Kidney (tissue), 14 donors: ENCODE data around the gene PTCD1. TPM values are rescaled to one million over a fixed set of nuclear protein-coding genes. Genes with fewer than 3 reads are reported as not detected.
A peak's percentile ranks its signal among the peaks of the same experiment; 100 is the strongest.

ENCODE experiments used
- DNase-seq, 5 donors: peaks; one replicate each; pipeline ENCODE4 v3.0.0-alpha.2; 2013 to 2020
- FAIRE-seq: peaks from 2 replicates; lab custom pipeline; 2012; peaks lifted over from hg19 to GRCh38; lab: Jason Lieb, UNC
- H3K27ac ChIP-seq, 2 donors: one replicate each; pipeline ENCODE4 v1.7.0; 2013; ENCODE audit warnings: low read depth in 2 of 2, low read length in 2 of 2, inconsistent platforms in 1 of 2
- H3K27me3 ChIP-seq: one replicate; pipeline ENCODE4 v1.7.1; 2013; ENCODE audit warnings: low read length, inconsistent platforms; ENCODE audit not compliant: control insufficient read depth, insufficient read depth
- H3K36me3 ChIP-seq, 3 donors: one replicate each; pipeline versions ENCODE4 v1.7.0 to v1.7.1; 2013; ENCODE audit warnings: low read length in 3 of 3, control low read depth in 1 of 3, inconsistent platforms in 1 of 3; ENCODE audit not compliant: insufficient read depth in 3 of 3, control insufficient read depth in 2 of 3
- H3K4me1 ChIP-seq, 3 donors: one replicate each; pipeline versions ENCODE4 v1.7.0 to v1.7.1; 2013; ENCODE audit warnings: low read length in 3 of 3, inconsistent platforms in 1 of 3, low read depth in 1 of 3; ENCODE audit not compliant: control insufficient read depth in 2 of 3, insufficient read depth in 2 of 3
- H3K4me3 ChIP-seq, 3 donors: one replicate each; pipeline versions ENCODE4 v1.7.0 to v1.8.1; 2013; ENCODE audit warnings: low read length in 3 of 3, control low read depth in 1 of 3, inconsistent platforms in 1 of 3
- H3K9ac ChIP-seq, 3 donors: one replicate each; pipeline versions ENCODE4 v1.7.0 to v1.7.1; 2013; ENCODE audit warnings: low read length in 3 of 3, control low read depth in 1 of 3, inconsistent platforms in 1 of 3
- H3K9me3 ChIP-seq, 3 donors: one replicate each; pipeline versions ENCODE4 v1.7.0 to v1.7.1; 2013; ENCODE audit warnings: low read length in 3 of 3, control low read depth in 1 of 3, inconsistent platforms in 1 of 3; ENCODE audit not compliant: control insufficient read depth in 2 of 3, insufficient read depth in 1 of 3
- CTCF ChIP-seq: IDR thresholded peaks from 3 replicates; pipeline ENCODE4 v1.5.1; 2012; ENCODE audit warnings: mild to moderate bottlenecking, moderate library complexity, borderline replicate concordance; ENCODE audit not compliant: insufficient read depth; ENCODE audit errors: extremely low read depth
- intact Hi-C: fragments of 100-400 bp; cut with DNase I; formaldehyde crosslinking; loops from one replicate; pipeline ENCODE4 v1.11.1; 2022
- polyA plus RNA-seq: library from polyadenylated mRNA; stranded (reverse); fragments of 350-450 nt; fragmentation: Illumina TruSeq; extraction: RNeasy Lipid Tissue Mini Kit (QIAGEN cat#74804); gene quantifications from one replicate; pipeline ENCODE4 v1.2.3, GENCODE V29; 2014; ENCODE audit warnings: low read depth, low replicate concordance; ENCODE audit not compliant: insufficient read depth
- total RNA-seq: library from RNA; stranded (reverse); fragmentation: NEBNext Ultra II Directional; extraction: Animal tissue kit (Norgen Biotek cat#: 25700); gene quantifications from one replicate; pipeline ENCODE4 v1.2.1, GENCODE V29; 2021
- donor health status: control.
- donor health status: control.
- donor health status: control.
- donor health status: control.
- donor health status: control.
- donor health status: DM: yes; HTN: yes; CAD: no.
- donor health status: Normal renal cell carcinoma (clear cell type).

Gene PTCD1
- total and polyA plus RNA-seq, 2 donors from 2014 or later = 2.9 to 5.4 TPM

- no peak for TF ChIP-seq CTCF
- DNase-seq = peak in 2 of 5 donors; percentile 45 to 59
- peaks cover 0 to 10% (median 0%) of the 10 kb centered on the region in 3 donors for H3K4me1 ChIP-seq
- no peaks in the 10 kb centered on the region for H3K36me3 ChIP-seq
- no peak overlapping the region for H3K9ac ChIP-seq
- no peaks in the 10 kb centered on the region for H3K27me3 ChIP-seq
- H3K4me3 ChIP-seq = peak overlapping the region in 2 of 3 donors; percentile 55 to 61
- no peaks in the 10 kb centered on the region for H3K9me3 ChIP-seq
- FAIRE-seq = no peak
- intact Hi-C loops = no loop called here
- peak overlapping the region in 1 of 2 donors; percentile 28 for H3K27ac ChIP-seq
Measured at GRCh38 chr7:99373091-99374066, 65.2 kb downstream of the PTCD1 start.

GRCh38 chr7:99372275-99373090, 66.1 kb downstream of the PTCD1 start:
- Histone ChIP-seq H3K36me3 (no peaks in the 10 kb centered on the region), H3K4me1 (peaks cover 0 to 10% (median 0%) of the 10 kb centered on the region in 3 donors), H3K9ac (no peak overlapping the region), H3K4me3 (peak overlapping the region; percentile 10 to 19 (median 11)), H3K27ac (peak overlapping the region; percentile 20 to 51), H3K9me3 (no peaks in the 10 kb centered on the region), H3K27me3 (no peaks in the 10 kb centered on the region)
- intact Hi-C loops = no loop called here
- DNase-seq (peak; percentile 77 to 93 (median 81)), FAIRE-seq (no peak)
- TF ChIP-seq CTCF = no peak

GRCh38 chr7:99371376-99371920, 67.2 kb downstream of the PTCD1 start:
- DNase-seq = peak in 1 of 5 donors; percentile 34
- Histone ChIP-seq H3K9me3 (no peaks in the 10 kb centered on the region), H3K27ac (no peak overlapping the region), H3K36me3 (peaks cover 0 to 5% (median 4%) of the 10 kb centered on the region in 3 donors), H3K4me3 (no peak overlapping the region), H3K27me3 (no peaks in the 10 kb centered on the region), H3K4me1 (peaks cover 0 to 10% (median 0%) of the 10 kb centered on the region in 3 donors), H3K9ac (no peak overlapping the region)
- no peak for FAIRE-seq
- no peak for TF ChIP-seq CTCF
- intact Hi-C loops = no loop called here
